Esophagus squamous epithelium (tissue), 4 donors: Measurements from ENCODE around the gene ZSCAN5C.

ENCODE experiments used
- POLR2A ChIP-seq, 4 donors: fragments of 450-650 bp; IDR thresholded peaks; one replicate each; pipeline ENCODE4 v1.6.1; 2017; ENCODE audit warnings: antibody characterized with exemption in 4 of 4, mild to moderate bottlenecking in 4 of 4, moderate library complexity in 3 of 4
- TF ChIP-seq, protein P1 (sequence below), 6 experiments: fragments of 450-650 bp in 4 of 6; fragments of 200-600 bp in 2 of 6; sonication (generic) in 2 of 6; IDR thresholded peaks; one replicate each; pipeline ENCODE4 v1.5.1; 2016 to 2019; ENCODE audit warnings: antibody characterized with exemption in 6 of 6, mild to moderate bottlenecking in 4 of 6, moderate library complexity in 4 of 6

DNA sequence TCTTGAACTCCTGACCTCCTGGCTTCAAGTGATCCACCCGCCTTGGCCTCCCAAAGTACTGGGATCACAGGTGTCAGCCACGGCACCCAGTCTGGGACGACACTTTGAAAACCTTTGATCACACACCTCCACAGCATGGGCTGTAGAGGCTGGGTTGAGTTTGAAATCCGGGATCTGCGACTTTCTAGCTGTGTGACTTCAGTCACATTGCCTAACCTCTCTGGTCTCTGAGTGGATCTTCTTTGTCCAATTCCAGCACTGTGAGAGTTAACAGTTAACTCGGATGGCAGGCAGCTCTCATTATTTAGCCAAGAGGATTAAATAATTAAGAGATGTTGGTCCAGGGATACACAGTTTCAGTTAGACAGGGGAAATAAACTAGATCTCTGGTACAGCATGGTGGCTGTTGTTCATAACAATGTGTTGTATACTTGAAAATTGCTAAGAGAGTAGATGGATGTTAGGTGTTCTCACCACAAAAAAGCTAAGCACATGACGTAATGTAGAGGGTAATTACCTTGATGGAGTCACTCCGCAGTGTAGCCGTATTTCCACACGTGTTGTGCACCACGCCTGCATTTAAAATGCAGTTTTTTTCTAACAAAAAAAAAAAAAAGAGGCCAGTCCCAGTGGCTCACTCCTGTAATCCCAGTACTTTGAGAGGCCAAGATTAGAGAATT, 24.4 kb upstream of the ZSCAN5C start:
- TF ChIP-seq, protein P1, sequence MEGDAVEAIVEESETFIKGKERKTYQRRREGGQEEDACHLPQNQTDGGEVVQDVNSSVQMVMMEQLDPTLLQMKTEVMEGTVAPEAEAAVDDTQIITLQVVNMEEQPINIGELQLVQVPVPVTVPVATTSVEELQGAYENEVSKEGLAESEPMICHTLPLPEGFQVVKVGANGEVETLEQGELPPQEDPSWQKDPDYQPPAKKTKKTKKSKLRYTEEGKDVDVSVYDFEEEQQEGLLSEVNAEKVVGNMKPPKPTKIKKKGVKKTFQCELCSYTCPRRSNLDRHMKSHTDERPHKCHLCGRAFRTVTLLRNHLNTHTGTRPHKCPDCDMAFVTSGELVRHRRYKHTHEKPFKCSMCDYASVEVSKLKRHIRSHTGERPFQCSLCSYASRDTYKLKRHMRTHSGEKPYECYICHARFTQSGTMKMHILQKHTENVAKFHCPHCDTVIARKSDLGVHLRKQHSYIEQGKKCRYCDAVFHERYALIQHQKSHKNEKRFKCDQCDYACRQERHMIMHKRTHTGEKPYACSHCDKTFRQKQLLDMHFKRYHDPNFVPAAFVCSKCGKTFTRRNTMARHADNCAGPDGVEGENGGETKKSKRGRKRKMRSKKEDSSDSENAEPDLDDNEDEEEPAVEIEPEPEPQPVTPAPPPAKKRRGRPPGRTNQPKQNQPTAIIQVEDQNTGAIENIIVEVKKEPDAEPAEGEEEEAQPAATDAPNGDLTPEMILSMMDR (IDR thresholded peaks at IDR 0.05): no peak
- no peak for TF ChIP-seq POLR2A (IDR thresholded peaks at IDR 0.05)
